Measurements from ENCODE around the gene GPS1.

The GPS1 gene

DNA sequence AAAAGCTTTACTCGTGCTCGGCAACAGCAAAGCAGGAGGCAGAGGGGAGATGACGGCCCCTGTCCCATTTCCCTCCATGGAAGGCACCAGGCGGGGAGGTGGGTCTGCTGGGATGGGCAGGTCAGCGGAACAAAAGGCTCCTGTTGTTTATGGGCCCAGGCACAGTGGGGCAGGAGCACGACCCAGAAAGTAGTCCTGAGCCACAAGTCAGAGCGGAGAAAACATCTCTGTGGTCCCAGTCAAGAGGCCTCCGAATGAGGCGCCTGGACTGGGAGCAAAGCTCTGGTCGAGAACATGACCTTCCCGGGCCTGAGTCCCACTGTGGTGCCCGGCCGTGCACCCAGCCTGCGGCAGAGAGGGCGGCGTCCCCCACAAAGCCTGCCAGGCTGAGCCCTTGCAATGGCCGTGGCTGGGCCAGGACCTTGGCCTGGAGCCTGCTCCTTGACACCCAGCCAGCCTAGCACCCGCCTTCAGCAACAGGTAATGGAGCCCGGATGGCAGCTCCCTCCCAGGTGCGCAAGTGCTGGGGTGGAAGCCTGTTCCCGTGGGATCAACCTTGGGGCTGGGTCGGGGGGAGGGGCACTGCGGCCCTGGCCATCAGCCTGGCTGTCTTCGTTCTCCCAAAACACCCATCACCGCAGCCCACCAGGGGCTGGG lies 3.7 kb upstream of the GPS1 start:
- no peak for DNase-seq

DNA sequence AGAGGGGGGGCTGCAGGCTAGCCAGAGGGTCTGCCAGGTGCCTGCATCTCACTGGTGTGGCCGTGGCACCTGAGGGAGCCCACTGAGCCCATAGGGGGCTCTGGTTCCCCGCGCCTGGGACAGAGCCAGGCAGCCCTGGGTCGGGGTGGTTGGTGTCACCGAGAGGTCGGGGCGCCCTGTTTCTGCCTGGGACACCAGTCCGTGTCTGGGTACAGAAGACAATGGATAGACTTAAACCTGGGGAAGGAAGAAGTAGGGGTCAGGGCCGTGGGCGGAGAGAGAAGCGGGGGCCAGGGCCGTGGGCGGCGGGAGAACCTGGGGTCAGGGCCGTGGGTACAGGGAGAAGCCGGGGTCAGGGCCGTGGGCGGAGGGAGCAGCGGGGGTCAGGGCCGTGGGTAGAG lies 3.1 kb upstream of the GPS1 start:
- DNase-seq, result no peak

DNA sequence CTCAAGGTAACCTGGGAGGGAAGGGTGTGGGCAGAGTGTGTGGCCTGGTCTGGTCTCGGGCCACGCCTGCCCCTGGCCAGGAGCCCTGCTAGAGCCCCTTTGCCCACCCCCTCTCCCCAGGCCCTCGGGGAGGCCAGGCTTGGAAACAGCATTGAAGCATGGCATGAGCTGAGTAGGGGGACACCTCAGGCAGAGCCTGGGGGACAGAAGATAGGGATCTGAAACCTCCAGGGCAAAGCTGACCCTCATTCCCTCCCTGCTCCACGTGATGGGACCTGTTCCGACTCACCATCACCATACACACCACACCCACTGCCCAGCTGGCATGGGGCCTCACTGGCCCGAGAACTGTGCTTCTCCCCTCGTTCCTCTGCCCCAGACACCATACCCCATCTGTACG lies 2.6 kb upstream of the GPS1 start:
- DNase-seq, result no peak

DNA sequence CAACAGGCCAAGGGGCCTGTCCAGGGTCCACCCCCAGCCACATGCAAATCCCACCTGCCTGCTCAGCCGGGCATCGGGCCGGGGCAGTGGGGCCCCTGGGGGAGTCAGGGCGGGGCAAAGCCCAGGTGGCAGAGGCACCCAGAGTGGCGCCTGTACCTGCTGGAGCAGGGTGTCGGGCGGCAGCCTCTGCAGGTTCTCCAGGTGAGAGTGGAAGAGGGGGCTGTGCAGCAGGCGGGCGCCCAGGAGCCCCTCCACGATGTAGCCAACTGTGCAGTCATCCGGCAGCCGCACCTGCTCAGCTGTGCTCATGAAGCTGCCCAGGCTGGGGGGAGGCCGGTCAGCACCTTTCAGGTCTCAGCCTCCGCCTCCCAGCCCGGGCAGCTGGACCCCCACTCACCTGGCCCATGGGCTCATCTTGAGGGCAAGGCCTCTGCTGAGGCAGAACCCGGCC lies 2.2 kb upstream of the GPS1 start:
- no peak for DNase-seq

DNA sequence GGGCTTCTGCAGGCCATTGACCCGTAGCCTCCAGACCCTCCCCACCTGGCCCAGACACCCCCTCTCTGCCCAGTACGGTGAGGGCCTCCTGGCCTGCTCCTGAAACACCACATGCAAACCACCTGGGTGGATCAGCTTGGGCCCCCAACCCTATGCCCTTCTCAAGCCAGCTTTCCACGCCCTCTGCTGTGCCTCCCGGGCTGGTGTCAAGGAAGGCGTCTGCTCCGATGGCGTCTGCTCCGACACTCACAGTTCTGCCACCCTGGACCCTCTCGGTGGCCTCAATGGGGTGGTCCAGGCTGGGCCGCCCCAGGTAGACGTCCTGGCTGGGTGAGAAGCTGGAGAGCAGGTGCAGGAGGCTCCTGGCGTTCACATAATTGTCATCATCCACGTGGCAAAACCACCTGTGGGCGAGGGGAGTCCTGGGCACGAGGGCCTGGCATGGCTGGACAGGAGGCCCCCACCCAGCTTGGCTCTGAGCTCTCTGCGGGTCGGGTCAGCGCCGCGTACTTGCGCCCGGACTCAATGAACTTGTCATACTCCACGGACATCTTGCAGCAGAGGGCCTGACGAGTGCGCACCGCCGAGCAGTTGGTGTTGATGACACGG lies 1.4 kb upstream of the GPS1 start:
- no peak for DNase-seq

DNA sequence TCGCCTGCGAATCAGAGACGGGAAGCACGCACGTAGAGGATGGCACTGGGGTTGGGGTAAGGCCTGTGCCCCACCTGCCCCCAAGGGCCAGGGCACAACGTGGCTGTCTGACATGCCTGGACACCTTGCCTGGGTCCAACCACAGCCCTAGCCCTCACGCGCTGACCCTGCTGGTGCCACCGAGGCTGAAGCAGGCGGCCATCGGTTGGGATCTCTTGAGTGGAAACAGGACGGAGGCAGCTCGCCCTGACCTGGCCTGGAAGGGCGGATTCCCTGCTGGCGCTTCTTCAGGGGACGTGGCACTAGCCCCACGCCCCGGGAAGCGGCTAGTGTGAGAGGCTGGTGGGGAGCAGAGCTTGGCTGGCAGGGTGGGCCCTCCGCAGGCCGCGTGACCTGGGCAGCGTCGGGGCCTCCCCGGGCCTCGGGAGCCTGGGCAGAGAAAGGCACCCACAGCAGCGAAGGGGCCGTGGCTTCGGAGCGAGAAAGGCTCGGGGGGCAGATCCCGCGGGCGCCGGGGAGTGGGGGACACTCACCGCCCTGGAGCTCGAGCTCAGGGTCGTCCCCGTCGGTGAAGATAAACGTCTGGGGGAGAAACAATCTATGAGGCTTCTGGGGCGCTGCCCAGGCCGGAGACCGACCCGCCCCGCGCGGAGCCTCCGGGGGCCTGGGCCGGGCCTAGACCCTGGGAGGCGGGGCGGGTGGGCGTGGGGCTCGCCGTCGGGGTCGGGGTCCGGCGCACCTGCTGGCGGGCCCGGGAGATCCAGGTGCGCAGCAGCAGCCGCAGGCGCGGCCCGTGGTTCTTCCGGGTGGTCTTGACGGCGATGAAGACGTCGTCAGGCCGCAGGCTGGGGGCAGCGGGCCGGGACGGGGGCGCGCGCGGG lies 697 bp upstream of the GPS1 start:
- no peak for DNase-seq

DNA sequence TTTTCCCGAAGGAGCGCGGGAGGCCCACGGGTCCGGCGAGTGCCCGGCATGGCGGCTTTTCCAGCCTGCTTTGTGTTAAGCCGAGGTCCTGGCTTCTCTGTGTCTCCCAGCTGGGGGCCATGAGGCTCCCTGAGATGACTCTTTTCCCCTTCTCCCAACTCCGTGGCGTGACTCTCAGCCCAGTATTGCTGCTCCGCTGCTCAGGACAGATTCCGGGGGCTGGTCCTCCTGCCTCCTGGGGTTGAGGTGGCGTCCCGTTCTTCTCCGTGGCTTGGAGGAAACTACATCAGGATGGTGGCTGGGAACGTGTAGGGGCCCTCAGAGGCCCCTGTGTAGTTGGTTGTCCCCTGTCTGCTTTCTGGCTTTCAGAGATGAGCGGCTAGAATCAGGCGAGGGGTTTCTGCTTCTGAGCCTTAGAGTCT lies 951 bp downstream of the GPS1 start:
- DNase-seq, result no peak

DNA sequence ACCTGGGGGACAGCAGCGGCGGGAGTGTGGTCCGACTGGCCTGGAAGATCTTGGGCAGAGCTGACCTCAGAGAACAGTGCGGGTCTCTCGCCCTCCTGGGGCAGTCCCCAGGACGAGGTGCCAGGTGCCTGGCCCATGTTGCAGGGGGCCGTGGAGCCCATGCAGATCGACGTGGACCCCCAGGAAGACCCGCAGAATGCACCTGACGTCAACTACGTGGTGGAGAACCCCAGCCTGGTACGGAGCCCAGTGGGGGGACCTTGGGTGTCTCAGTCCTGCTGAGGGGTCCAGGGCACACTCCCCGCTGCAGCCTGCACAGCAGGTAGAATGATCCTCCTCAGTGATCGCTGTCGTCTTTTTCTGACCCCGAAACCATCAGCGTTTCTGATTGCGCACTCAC lies 1.4 kb downstream of the GPS1 start:
- no peak for DNase-seq

DNA sequence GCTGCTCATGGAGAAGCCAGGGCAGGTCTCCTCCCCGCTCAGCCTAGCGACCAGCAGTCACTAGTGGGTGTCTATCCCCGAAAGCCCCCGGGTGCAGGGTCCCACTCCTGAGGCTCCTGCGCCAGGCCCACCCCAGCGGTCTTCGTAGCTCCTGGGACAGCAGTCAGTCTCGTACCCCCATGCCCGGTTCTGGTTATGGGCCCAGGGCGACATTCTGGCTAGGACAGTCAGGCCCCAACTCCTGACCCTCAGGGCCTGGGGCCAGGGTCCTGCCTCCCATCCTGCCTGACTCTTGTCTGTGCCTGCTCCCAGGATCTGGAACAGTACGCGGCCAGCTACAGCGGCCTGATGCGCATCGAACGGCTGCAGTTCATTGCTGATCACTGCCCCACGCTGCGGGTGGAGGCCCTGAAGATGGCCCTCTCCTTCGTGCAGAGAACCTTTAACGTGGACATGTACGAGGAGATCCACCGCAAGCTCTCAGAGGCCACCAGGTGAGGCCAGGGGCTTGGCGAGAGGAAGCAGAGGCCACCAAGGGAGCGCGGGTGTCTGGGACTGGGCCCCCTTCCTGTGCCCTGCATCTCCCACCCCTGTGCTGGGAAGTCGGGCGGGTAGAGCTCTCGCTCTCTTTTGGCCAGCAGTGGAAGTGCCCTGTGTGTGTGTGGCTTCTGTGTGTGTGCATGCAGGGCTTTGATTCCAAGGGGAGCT lies 2.0 kb downstream of the GPS1 start:
- DNase-seq, result no peak

DNA sequence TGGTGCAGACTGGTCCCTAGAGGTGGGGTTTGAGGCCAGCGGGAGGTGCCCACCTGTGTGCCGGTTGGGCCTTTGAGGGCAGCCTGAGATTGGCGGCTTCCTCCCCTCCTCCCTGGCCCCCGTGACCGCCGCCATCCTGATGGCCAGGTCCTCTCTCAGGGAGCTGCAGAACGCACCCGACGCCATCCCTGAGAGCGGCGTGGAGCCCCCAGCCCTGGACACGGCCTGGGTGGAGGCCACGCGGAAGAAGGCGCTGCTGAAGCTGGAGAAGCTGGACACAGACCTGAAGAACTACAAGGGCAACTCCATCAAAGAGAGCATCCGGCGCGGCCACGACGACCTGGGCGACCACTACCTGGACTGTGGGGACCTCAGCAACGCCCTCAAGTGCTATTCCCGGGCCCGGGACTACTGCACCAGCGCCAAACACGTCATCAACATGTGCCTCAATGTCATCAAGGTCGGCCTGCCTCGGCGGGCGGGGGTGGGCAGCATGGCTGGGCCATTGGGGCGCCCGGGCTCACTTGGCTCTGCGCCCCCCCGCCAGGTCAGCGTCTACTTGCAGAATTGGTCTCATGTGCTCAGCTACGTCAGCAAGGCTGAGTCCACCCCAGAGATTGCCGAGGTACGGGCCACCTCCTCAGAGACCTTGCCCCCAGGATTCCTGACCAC lies 2.8 kb downstream of the GPS1 start:
- DNase-seq, result no peak

DNA sequence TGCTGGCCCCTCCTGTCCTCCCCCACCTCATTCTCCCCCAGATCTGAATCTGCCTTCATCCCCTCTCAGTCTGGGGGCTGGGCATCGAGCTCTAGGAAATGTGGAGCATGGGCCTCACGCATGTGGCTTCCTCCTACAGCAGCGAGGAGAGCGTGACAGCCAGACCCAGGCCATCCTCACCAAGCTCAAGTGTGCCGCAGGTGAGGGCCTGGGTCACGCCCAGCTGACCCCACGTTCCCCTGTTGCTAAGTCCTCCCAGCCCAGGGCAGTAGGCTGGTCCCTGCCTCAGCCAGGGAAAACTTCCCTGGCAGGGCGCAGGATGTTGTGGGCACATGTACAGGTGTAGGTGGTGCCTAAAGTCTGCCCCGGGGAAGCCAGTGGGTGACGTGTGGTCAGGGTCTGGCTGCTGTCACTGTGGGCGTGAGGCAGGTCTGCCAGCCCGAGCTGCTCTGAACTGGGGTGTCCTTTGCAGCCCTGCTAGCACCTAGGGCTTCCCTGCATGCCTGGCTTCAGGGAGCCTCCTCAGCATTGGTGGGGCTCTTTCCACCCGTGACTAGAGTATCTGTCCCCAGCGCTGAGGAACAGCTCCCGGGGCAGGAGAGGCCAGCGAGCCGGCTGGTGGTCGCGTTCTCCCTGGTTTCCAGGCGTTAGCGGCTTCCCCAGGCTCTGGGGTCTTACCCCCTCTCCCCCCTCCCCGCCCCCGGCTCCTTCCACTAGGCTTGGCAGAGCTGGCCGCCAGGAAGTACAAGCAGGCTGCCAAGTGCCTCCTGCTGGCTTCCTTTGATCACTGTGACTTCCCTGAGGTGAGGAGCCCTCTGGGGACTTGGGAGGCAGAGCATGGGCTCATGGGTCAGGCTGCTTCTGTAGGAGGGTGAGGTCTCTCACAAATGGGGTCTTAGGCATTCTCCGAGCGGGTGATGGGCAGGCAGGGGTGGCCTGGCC lies 3.6 kb downstream of the GPS1 start:
- no peak for DNase-seq

DNA sequence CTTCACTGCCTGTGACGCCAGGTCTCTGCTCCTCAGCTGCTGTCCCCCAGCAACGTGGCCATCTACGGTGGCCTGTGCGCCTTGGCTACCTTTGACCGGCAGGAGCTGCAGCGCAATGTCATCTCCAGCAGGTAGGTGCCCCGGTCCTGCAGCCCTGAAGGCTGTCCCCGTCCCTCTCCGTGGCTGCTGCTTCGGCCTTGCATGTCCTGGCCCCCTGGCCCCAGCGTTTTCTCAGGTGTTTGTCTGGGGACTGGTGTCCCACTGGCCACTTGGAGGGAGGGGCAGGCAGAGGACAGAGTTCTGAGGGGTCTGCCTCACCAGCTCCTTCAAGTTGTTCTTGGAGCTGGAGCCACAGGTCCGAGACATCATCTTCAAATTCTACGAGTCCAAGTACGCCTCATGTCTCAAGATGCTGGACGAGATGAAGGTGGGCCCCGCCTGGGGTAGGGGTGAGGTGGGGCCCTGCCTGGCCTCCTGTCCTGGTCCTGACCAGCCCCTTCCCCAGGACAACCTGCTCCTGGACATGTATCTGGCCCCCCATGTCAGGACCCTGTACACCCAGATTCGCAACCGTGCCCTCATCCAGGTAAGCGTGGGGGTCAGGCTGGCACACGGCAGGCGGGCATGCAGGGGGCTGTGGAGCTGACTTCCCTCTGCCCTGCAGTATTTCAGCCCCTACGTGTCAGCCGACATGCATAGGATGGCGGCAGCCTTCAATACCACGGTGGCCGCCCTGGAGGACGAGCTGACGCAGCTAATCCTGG lies 4.4 kb downstream of the GPS1 start:
- DNase-seq, result no peak

DNA sequence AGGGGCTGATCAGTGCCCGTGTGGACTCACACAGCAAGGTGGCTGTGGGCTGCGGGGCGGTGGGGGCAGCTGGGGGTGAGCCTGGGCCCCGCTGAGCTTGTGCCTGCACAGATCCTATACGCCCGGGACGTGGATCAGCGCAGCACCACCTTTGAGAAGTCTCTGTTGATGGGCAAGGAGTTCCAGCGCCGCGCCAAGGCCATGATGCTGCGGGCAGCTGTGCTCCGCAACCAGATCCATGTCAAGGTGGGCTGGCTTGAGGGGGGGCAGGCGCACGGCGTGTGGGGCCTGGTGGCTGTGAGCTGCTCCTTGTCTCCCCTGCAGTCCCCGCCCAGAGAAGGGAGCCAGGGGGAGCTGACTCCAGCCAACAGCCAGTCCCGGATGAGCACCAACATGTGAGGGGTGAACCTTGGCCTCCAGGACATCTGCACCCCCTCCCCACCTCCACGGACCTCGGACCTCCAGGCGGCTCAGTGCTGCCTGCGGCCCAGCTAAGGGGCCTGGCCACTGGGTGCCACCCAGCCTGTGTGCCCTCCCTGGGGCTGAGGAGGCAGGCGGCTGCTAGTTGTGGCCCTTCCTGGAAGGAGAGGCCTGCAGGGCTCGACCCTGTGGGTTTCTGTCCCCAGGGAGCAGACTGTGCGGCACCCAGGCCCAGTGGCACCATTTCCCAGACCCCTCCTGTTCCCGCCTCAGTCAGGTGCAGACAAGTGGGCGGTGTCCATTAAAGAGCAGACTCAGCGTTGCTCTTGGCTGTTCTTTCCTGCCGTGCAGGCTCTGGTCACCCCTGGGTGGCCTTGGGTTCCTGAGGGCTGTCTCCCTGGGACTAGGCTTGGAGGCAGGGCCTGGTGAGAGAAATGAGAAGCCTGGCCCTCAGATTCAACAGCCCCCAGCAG lies 5.3 kb downstream of the GPS1 start:
- DNase-seq, result no peak

DNA sequence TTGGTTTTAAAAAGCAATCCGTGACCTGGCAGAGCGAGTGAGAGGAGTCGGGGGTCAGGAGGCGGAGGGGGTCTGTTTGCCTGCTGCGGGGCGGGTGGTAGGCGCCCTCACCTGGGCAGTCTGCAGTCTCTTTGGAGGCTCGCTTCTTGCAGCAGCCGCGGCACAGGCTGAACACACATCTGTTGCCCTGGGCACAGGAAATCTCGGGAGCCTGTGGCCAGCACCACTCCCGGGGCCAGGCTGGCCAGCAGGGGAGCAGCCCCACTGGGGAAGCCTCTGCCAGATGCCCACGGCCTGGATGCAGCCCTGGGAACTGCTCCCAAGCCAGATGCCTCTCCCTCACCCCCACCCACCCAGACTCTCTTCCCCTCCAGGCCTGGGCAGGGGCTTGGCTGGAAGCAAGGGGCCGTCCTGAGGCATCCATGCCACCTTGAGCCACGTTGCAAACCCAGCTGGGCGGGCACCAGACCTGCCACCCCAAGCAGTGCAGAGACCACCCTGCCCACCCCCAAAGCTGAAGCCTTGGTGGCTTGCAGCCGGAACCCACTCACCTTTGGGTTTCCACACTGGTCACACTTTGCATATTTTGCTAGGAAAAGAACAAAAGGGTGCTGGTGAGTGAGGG lies 6.6 kb downstream of the GPS1 start:
- DNase-seq, result no peak

DNA sequence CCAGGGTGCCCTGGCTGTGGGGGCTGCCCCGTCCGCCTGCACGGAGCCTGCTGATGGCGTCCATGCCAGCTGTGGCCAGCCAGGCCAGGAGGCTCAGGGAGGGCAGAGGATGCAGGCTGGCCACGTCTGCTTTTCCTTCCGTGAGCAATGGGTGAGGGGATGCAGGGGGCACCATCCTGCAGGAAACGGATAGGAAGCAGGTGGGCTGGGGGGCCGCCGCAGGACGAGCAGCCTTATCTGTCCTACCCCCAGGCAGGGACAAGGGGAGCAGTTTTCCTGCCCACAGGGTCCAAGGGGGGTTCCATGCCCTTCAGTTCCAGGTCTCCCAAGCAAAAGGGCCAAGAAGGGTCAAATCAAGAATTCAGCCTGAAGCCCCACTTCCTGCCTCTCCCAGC lies 7.2 kb downstream of the GPS1 start:
- no peak for DNase-seq

DNA sequence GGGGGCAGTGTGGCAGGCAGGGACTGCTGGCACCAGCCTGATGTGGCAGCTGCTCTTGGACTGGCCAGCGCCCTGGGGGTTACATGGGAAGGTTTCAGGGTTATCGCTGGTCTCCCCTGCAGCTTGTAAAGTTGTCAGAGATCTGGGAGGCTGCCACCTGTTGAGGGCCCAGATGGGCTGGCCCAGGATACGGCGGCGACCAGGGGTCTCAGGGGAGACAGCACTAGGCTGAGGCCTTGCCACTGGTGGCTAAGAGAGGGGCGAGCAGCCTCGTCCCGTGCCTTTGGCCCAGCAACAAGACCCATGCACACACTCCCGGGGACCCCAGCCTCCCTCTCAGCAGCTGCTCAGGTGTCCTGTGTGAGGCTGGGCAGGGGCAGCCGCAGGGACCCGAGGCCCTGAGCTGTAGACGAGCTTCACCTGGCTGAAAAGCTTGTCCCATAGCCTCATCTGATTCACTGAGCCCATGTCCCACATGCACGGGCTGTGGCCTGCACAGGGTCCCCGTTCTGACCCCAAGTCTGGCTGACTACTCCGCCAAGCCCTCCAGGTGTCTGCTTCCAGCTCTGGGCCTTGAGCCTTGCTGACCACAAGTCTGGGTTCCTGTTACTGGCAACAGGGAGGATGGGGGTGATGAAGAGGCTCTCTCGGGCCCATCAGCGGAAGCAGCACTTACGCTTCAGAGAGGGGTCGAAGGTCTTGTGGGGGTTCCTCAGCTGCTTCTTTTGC lies 7.7 kb downstream of the GPS1 start:
- DNase-seq, result no peak

DNA sequence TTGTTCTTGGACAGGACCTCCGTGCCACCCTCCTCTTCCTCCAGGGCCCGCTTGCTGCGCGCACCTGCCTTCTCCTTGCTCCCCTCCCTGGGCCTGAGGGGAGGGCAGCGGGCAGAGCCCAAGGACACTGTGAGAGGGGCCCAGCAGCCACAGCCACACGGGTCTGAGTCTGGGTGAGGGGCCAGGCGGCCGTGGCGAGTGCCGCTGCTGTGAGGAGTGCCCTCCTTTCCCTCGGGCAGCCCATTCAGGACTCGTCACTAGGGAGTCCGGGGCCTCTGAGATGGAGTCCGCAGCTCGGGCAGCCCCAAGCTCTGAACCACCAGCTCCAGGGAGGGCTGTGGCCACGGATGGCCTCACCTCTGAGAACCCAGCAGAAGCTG lies 8.3 kb downstream of the GPS1 start:
- DNase-seq, result no peak

DNA sequence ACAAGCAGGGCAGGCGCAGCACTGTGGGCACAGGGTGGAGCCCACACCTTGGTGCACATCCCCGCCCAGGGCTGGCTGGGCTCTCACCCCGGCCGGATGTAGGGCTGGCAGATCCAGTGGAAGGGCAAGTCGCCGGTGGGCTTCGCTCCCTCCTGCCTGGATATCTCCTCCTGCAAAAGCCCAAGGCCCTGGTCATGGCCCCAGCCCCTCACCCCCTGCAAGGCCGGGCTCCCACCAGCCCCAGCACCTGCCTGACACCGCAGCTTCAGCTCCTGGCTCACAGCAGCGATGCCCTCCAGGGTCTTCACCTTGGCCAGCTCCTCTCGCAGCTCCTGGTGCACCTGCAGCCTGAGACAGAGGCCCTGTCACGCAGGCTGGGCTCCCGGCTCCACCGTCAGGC lies 8.9 kb downstream of the GPS1 start:
- DNase-seq, result no peak

Data from inflammatory macrophage treated with lipopolysaccharide for 4 hours (primary cell).